GM18511 (cell line): ENCODE data around the gene PRPF31.
"Not testable (repeated sequence)": the region's sequence is repeated elsewhere in the genome, so short reads cannot be mapped to it uniquely, and the experiment has no call there.

Experiments
- ATAC-seq: cut with Tn5 transposase; IDR thresholded peaks from one replicate; pipeline ENCODE4 v1.9.1; 2021; ENCODE audit warnings: mild to moderate bottlenecking, moderate library complexity; ENCODE audit not compliant: unreplicated experiment

Gene PRPF31, protein sequence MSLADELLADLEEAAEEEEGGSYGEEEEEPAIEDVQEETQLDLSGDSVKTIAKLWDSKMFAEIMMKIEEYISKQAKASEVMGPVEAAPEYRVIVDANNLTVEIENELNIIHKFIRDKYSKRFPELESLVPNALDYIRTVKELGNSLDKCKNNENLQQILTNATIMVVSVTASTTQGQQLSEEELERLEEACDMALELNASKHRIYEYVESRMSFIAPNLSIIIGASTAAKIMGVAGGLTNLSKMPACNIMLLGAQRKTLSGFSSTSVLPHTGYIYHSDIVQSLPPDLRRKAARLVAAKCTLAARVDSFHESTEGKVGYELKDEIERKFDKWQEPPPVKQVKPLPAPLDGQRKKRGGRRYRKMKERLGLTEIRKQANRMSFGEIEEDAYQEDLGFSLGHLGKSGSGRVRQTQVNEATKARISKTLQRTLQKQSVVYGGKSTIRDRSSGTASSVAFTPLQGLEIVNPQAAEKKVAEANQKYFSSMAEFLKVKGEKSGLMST

GRCh38 chr19:54115109-54116063, at the start of gene PRPF31, which contains the start of gene TFPT:
TSS of gene PRPF31 (plus strand) at chr19:54115754. CDS start at chr19:54118279, 2,525 bp downstream.
TSS of gene TFPT (minus strand) at chr19:54115657. CDS start at chr19:54115269, 388 bp downstream.
- ATAC-seq: peak; percentile 92

DNA sequence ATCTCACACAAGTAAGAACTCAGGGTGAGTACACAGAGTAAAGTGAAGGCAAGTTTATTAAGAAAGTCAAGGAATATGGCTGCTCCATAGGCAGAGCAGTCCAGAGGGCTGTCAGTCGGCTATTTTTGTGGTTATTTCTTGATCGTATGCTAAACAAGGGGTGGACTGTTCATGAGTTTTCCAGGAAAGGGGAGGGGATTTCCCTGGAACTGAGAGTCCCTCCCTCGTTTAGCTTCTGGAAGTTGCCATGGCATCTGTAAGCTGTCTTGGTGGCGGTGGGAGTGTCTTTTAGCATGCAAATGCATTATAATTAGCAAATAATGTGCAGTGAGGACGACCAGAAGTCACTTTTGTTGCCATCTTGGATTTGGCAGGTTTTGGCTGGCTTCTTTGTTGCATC, 46.1 kb upstream of the PRPF31 start:
- ATAC-seq: no peak

DNA sequence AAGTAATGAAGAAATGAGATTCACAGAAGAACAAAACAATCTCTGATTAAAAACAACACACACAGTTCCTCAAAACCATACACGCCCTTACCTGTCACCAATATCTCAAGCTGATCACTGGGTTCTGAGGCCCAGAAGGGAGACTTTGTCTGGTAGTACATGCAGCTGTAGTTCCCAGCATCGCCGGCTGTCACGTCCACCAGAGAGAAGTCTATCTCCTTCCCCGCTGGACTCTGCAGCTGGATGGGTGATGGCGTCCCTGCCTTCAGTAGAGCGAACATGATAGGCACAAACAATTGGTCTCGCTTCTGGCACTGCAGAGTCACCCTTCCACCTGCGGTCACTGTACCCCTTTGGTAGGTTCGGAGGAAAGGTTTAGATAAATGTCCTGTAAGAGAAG, 41.7 kb upstream of the PRPF31 start:
- ATAC-seq: no peak

- ATAC-seq: no peak
Measured at GRCh38 chr19:54074851-54075250, 40.7 kb upstream of the PRPF31 start.

- no peak for ATAC-seq
Measured at GRCh38 chr19:54077334-54077733, 38.2 kb upstream of the PRPF31 start.

DNA sequence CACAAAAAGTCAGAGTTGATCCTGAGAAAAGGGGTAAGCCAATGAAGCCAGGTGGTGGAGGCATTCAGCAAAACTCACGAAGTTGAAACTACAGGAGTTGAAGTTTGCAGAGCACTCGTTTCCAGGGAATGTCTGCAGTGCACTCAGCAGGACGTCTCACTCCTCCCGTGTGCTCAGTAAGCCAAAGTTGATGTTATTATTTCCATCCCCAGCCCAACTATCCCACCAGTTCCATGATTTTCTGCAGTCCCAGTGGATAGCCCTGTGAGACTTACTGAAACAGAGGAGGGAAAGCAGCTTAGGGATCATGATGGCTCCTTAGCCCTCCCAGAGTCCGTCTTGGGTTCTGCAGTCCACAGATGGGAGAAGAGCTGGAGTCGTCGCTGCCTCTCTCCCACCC, 34.5 kb upstream of the PRPF31 start, which contains the start of gene TARM1:
Gene TARM1 (minus strand): TSS at position 334 of the 400 bp plus-strand sequence. CDS start 25 bp downstream, at position 309.
- ATAC-seq: no peak

GRCh38 chr19:54084410-54084809, 31.1 kb upstream of the PRPF31 start:
- ATAC-seq: no peak

- no peak for ATAC-seq
Measured at GRCh38 chr19:54094426-54095000, 21.0 kb upstream of the PRPF31 start.

GRCh38 chr19:54095136-54095858, 20.3 kb upstream of the PRPF31 start:
- ATAC-seq: no peak

DNA sequence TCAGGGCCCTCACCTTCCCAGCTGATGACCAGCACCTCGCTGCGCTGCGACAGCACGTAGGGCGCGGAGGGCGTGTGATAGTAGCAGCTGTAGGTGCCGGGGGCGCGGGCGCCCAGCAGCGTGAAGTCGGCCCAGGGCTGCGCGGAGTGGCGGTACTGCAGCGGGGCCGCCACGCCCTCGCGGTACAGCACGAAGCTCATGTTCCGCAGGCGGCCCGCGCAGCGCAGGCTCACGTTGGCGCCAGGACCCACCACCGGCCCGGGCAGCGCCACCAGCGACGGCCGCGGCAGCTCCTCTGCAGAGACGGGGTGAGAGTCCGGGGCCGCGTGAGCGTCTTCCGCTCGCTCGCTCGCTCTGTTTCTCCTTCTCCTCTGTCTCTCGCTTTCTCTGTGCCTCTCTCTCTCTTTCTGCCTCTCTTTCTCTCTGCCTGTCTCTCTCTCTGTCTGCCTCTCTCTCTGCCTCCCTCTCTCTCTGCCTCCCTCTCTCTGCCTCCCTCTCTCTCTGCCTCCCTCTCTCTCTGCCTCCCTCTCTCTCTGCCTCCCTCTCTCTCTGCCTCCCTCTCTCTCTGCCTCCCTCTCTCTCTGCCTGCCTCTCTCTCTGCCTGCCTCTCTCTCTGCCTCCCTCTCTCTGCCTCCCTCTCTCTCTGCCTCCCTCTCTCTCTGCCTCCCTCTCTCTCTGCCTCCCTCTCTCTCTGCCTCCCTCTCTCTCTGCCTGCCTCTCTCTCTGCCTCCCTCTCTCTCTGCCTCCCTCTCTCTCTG, 19.5 kb upstream of the PRPF31 start:
- not testable (repeated sequence) for ATAC-seq

DNA sequence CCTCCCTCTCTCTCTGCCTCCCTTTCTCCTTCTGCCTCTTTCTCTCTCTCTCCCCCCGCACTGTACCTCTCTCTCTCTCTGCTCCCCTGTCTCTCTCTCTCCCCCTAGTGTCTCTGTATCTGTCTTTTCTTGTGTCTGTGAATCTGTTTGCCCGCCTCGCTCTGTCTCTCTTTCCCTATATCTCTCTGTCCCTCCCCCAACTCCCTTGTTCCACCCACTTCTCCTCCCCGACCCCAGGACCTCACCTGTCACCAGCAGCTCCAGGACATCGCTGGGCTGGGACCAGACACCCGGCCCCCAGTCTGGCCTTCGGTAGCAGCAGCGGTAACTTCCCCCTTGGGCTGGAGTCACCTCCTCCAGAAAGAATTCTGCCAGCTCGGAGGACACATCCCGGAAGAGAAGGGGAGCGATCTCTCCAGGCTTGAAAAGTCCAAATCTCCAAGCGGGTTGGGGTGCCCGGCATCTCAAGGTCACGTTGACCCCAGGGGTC, 18.9 kb upstream of the PRPF31 start:
- no peak for ATAC-seq

DNA sequence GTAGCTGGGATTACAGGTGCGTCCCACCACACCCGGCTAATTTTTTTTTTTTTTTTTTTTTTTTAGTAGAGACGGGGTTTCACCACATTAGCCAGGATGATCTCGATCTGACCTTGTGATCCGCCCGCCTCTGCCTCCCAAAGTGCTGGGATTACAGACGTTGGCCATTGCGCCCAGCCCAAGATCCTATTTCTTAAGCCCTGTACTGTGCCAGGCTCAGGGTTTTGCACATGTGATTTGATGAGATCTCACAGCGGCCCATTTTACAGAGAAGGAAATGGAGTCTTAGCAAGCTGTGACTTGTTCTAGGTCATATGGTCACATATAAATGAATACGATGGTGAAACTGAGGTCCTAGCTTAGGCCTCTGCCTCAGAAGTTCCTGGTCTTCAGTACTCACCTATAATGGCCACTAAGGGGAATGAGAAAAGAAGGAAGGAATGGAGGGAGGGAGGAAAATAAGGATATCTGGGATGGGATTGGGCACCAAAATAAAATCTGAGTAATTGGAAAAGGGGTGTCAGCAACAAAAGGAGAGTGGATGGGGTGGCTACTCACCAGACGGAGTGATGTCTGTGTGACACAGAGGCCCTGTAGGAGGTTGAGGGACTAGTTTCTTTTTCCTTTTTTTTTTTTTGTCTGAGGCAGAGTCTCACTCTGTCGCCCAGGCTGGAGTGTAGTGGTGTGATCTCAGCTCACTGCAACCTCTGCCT, 16.2 kb upstream of the PRPF31 start:
- no peak for ATAC-seq

GRCh38 chr19:54099903-54100255, 15.7 kb upstream of the PRPF31 start:
- ATAC-seq: not testable (repeated sequence)

- no peak for ATAC-seq
Measured at GRCh38 chr19:54100561-54100960, 15.0 kb upstream of the PRPF31 start, which contains the start of gene OSCAR. TSS of gene OSCAR (minus strand) at chr19:54100803. CDS start at chr19:54100792, 11 bp downstream.

DNA sequence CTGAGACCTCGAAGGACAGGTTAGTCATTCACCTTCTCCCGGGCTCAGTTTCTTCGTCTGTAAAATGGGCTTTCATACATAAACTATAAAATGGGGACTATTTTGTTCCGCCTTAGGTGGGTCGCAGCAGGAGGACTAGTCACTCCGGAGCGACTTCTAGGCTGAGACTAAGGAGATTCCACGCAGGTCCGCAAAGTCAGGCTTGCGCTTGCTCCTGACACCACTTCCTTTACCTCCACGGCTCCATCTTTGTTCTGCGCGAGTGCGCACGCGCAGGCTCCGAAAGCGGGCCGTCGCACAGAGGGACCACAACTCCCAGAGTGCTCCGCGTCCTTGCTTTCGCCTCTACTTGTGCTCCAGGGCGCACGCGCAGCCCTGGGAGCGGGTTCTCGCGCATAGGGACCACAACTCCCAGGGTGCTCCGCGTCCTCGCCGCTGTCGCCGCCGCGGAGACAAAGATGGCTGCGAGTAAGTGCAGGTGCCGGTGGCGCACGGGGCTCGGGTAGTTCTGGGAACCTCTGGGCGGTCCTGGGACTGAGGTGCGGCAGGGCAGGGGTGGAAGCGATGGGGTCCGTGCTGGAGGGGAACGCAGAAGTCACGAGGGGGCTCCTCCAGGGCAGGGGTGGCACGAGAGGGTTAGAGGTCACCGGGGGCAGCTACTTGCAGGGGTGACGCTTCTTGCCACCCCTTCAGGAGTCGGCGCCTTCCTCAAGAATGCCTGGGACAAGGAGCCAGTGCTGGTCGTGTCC, 13.0 kb upstream of the PRPF31 start, which contains the start of gene NDUFA3:
Gene NDUFA3 (plus strand): TSS at position 435 of the 749 bp plus-strand sequence. CDS start 24 bp downstream, at position 459.
- peak; percentile 95 for ATAC-seq

- no peak for ATAC-seq
Measured at GRCh38 chr19:54104998-54105715, 10.4 kb upstream of the PRPF31 start.

- no peak for ATAC-seq
Measured at GRCh38 chr19:54105796-54106195, 9.8 kb upstream of the PRPF31 start.
